GM19324 (cell line): ENCODE data around the gene PTPRN2.
"Not testable (repeated sequence)": the region's sequence is repeated elsewhere in the genome, so short reads cannot be mapped to it uniquely, and the experiment has no call there.

Experiments
- ATAC-seq: cut with Tn5 transposase; IDR thresholded peaks from one replicate; pipeline ENCODE4 v1.9.1; 2021; ENCODE audit warnings: mild to moderate bottlenecking, moderate library complexity; ENCODE audit not compliant: unreplicated experiment, low FRiP score

Gene PTPRN2

DNA sequence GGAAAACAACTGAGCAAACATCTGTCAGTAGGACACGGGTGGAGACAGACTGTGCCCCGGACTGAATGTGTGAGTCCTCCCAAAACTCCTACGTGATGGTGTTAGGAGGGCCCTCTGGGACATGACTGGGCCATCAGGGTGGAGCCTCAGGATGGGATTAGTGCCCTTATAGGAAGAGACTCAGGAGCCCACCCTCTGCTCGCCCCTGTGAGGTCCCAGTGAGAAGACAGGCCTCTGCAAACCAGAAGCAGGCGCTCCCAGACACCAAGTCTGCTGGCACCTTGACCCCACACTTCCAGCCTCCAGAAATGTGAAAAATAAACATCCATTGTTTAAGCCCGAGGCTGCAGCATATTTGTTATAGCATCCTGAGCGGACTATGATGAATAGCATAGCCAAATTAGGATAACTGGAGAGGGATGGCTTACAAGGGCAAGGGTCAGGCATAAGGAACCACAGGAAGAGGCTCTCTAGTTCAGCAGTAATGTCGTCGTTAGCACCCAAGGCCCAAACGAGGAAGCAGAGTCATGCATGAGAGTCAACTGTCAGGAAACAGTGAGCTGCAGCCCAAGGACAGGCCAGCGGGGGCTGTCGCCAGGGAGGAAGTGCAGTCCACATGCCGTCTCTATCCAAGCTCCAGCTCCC, 50.6 kb downstream of the PTPRN2 start:
- no peak for ATAC-seq

DNA sequence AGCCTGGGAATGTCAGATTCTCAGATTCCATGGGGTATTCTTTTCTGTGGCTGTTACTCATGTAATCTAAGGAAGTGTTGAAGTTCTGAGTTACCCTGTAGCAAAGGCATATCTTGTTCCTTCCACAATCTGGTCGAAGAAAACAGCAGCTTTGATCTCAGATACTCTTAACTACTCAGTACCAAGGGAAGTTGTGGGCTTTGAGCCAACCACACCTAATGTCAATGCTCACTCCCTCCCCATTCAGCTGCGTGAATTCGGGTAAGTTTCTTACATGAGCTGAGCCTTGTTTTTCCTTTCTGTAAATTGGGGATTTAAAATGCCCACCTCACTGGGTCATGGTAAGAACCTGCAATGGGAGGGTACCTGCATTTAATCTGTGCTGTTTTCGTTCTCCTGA, 52.5 kb downstream of the PTPRN2 start:
- ATAC-seq, result no peak

DNA sequence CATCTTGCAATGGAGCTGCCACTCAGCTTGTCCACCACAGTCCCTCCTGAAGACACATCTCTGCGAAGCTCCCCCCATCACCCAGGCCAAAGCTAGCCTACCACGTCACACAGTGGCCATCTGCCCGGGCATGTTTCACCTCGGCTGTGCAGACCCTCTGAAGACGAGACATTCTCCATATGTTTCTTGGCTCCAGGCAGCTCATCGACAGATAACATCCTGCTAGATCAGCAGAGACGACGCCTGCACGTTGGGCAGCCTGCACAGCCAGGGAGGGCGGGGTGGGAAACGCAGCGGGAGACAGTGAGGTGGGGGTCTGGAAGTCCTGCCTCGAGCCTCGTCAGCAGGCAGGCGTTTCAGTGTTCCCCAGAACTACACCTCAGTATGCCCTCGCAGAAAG, 53.0 kb downstream of the PTPRN2 start:
- no peak for ATAC-seq

- not testable (repeated sequence) for ATAC-seq
Observed at GRCh38 chr7:158534134-158534515, 53.5 kb downstream of the PTPRN2 start.

GRCh38 chr7:158533386-158534133, 54.1 kb downstream of the PTPRN2 start:
- ATAC-seq, result no peak

- ATAC-seq, result no peak
Observed at GRCh38 chr7:158532093-158532627, 55.5 kb downstream of the PTPRN2 start.

GRCh38 chr7:158531661-158532060, 56.0 kb downstream of the PTPRN2 start:
- ATAC-seq, result no peak

- ATAC-seq, result no peak
Observed at GRCh38 chr7:158530800-158531609, 56.6 kb downstream of the PTPRN2 start.

DNA sequence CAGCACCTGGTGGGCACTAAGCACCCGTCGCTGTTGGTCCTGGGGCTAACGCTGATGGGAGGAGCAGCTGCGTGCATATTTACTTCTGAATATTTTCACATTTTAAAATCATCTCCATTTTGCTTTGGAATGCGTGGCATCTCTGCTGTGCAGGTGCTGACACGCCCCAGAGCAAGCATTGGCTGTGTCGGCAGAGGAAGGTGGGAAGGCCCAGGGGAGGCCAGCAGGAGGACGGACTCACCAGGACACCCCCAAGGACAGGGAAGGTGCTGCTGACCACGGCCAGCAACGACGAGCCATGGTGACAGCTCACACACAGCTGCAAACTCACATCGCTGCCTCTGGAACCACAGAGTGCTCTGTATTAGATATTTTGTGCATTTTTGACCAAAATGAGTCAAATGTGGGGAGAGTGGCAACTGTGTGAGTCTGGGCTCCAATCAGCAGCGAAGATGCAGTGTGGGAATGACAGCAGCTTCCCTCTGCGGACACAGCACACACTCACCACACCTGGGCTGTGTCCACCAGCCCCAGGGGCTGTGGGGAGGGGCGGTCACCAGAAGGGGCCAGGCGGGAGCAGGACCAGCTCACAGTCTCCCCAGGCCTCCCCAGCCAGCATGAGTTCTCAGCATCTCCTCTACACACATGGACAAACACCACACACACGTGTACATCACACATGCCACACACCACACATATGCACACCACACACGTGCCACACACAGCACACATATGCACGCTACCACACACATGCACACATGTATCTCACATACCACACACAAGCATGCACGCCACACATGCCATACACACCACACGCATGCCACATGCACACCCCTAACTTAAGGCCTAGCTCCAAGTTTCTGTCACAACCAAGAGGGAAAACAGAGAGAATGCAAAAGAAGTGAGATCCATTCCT, 58.2 kb downstream of the PTPRN2 start:
- ATAC-seq, result no peak

GRCh38 chr7:158527915-158528502, 59.6 kb downstream of the PTPRN2 start:
- ATAC-seq, result no peak

DNA sequence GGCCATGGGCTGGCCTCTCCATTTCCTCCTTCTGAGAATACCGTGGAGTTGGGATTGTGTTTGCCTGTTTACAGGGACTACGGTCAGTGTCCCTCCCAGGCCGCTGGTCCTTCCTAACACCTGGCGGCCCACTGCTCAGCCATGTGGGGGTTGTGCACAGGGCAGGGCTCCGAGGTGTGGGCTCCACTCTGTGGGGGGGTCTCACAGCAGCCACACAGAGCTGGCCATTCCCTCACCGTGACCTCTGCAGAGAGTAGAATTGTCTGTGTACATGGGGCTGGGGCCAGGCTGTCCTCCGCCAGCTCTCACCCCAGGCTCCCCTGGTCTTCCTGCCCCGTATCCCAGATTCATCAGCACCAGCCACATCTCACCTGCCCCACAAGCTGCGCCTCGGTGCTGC, 60.1 kb downstream of the PTPRN2 start:
- no peak for ATAC-seq

DNA sequence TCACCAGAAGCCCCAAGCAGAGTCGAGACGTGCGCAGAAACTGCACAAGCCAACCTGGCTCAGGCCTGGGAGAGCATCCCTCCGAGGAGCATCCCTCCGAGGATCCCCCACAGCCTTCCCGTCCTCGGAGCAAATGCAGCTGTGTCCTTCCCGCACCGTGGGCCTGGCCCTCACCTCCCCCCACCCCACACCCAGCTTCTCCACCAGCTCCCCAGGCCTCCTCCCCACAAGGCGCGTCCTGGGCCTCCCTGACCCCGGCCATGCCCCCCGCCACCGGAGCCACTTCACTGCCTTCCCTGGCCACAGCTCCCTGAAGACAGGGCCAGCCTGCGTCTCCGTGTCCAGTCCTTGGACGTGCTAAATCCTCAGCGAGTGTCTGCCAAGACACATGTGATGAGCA, 60.6 kb downstream of the PTPRN2 start:
- no peak for ATAC-seq

DNA sequence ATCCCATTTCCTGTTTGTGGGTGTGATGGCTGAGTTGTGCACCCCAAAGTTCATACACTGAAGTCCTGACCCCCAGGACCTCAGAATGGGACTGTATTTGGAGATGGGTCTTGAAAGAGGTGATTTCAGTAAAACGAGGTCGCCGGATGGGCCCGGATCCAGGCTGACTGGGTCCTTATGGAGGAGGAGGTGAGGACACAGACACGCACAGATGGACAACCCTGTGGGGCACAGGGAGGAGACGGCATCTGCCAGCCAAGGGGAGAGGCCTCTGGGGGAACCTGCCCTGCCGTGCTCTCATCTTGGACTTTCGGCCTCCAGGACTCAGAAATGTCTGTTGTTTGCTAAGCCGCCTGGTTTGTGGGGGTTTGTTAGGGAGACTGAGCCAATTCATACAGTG, 61.1 kb downstream of the PTPRN2 start:
- ATAC-seq, result no peak

DNA sequence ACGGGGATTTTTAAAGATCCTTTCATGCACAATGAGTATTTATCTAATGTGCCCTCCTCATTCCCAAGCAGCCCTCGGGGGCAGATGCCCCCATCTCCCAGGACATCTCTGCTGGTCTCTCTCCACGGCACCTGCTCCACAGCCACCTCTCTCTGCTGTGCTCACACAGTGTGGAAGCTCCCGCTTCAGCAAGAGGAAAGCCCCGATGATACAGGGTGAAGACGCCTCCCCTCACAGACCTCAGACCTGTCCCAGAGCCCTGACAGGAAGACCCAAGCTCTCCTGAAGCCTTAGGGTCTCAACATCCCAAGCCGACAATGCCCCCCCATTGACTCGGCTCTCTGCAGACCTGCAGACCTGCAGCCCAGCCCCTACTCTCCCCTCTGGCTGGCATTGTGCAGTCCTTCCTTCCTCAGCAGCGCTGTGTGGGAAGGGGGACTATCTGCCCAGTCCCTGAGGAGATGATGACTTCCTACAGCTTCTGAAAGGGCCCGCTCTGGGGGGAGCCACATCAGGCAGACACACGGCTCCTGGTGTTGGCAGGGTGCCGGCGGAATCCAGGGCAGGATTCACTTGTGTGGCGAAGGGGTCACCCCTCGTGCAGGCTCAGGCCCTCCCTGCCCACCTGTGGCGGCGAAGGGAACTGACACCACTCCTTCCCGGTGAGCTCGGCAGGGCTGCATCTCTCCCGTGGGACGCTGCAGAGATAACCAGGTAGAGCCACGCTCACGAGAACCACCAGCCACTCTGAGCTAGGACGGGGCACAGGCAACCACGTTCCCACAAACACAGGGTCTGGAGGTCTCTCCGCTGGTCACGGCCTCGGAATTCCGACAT, 61.8 kb downstream of the PTPRN2 start:
- ATAC-seq, result no peak

DNA sequence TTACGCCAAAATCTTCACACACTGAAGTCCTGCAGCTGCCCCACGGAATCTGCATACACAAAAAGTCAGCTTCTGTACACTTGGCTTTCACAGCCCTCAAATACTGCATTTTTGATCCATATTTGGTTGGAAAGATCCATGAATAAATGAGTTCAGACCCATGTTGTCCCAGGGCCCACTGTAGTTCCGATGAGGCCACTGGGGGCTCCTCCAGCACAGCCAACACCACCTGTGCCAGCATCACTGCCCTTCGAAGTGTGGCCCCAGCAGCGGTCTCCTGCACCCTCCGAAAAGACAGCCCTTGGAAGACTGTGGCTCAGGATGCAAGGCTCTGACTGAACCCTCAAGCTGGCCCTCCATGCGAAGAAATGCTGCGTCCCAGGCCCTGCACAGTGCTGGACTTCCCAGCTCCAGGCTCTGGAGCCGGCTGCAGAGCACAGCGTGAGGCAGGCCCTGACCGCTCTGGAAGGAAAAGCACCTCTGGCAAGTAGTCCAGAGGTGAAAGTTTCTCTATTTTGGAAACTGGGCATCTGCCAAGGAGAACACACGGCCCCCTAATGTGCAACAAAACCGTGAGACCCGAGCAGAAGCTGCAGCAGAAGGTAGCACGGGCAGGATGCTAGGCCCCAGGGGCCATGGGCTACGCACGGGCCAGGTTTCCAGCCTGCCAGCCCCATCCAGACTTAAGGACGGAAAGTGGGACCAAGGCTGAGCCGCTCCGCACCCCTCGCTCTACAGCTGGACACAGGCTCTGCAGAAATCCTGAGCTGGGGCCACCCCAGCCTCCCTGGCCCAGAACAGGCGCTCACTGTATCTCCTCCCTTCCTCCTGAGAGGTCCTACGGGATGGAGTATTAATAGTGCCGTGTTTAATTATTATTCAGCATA, 62.6 kb downstream of the PTPRN2 start:
- ATAC-seq, result no peak

GRCh38 chr7:158524286-158524685, 63.3 kb downstream of the PTPRN2 start:
- not testable (repeated sequence) for ATAC-seq

GRCh38 chr7:158523877-158524276, 63.7 kb downstream of the PTPRN2 start:
- ATAC-seq, result not testable (repeated sequence)
